Heart left ventricle (tissue), 13 donors: ENCODE data around the gene KCTD19.

Experiments
- POLR2A ChIP-seq, 2 donors: fragments of 450-650 bp; IDR thresholded peaks; one replicate each; pipeline ENCODE4 v1.6.1; 2017; ENCODE audit warnings: antibody characterized with exemption in 2 of 2, mild to moderate bottlenecking in 2 of 2, moderate library complexity in 2 of 2
- TF ChIP-seq, protein P1 (sequence below), 12 donors: fragments of 200-600 bp; sonication (generic) in 4 of 12; IDR thresholded peaks; one replicate each; pipeline versions ENCODE4 v1.5.0 to v1.8.0; 2018 to 2022; ENCODE audit warnings: antibody characterized with exemption in 12 of 12, mild to moderate bottlenecking in 5 of 12
- donor health status: ischemic (EF 13 %, LVEDD 7.1; RV severe dilation, severe dysfunction).
- donor health status: DM: no; HTN: yes; CAD: no.
- donor health status: DM: no; HTN: no; CAD: no.
- donor health status: ischemic (EF 25% LVEDD 6.9; RV normal size, moderate dysfunction).
- donor health status: ischemic (EF 25% LVEDD 5.7; RV mildly dilated, moderate dysfunction).
- donor health status: ischemic (EF 35%, LVEDD 5.7; RV mildly dilated, moderate dysfunction).
- donor health status: nonischemic (EF 11% LVEDD 7.7; RV severe dilation, severe dysfunction).
- donor health status: DM: yes; HTN: yes; CAD: no.
- donor health status: PGD.
- donor health status: ischemic (EF 29% LVEDD 5.4; RV normal size, mild dysfunction).
- donor health status: nonischemic (EF 23%, LVEDD 6.1; RV moderate dilation, normal function).

DNA sequence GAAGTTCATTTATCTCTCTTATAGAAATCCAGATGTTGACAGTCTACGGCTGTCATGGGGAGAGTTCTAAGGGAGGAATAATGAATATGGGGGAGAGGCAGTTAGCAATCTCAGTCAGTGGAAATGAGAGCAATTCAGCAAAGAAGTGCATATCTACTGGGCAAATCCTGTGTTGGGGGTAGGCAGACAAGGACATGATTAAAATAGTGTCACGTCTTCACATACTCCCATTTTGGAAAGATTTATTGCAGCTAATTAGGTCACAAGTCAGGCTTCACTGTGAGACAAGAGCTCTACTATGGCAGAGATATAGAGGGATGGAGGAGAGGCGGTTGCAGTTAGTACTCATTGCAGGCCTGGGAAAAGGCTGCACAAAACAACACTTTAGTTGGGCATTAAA, 29.9 kb upstream of the KCTD19 start:
- TF ChIP-seq POLR2A (IDR thresholded peaks at IDR 0.05): no peak
- TF ChIP-seq, protein P1, sequence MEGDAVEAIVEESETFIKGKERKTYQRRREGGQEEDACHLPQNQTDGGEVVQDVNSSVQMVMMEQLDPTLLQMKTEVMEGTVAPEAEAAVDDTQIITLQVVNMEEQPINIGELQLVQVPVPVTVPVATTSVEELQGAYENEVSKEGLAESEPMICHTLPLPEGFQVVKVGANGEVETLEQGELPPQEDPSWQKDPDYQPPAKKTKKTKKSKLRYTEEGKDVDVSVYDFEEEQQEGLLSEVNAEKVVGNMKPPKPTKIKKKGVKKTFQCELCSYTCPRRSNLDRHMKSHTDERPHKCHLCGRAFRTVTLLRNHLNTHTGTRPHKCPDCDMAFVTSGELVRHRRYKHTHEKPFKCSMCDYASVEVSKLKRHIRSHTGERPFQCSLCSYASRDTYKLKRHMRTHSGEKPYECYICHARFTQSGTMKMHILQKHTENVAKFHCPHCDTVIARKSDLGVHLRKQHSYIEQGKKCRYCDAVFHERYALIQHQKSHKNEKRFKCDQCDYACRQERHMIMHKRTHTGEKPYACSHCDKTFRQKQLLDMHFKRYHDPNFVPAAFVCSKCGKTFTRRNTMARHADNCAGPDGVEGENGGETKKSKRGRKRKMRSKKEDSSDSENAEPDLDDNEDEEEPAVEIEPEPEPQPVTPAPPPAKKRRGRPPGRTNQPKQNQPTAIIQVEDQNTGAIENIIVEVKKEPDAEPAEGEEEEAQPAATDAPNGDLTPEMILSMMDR (IDR thresholded peaks at IDR 0.05): no peak
